Ishikawa (cell line): Measurements from ENCODE around the gene SLC22A15.

Source experiments
- CEBPB ChIP-seq: IDR thresholded peaks from 2 replicates; pipeline ENCODE4 v1.6.1; 2012
- CREB1 ChIP-seq: IDR thresholded peaks from 2 replicates; pipeline ENCODE4 v1.6.1; 2012; ENCODE audit warnings: low read depth
- EGR1 ChIP-seq: IDR thresholded peaks from 2 replicates; pipeline ENCODE4 v1.6.1; 2012
- EP300 ChIP-seq: IDR thresholded peaks from 2 replicates; pipeline ENCODE4 v1.6.1; 2012; ENCODE audit warnings: borderline replicate concordance
- FOXM1 ChIP-seq: IDR thresholded peaks from 2 replicates; pipeline ENCODE4 v1.6.1; 2012; ENCODE audit warnings: low read depth, borderline replicate concordance
- NFIC ChIP-seq: IDR thresholded peaks from 2 replicates; pipeline ENCODE4 v1.6.1; 2012
- RAD21 ChIP-seq: IDR thresholded peaks from 2 replicates; pipeline ENCODE4 v1.6.1; 2012; ENCODE audit warnings: low read depth
- TAF1 ChIP-seq: IDR thresholded peaks from 2 replicates; pipeline ENCODE4 v1.6.1; 2012; ENCODE audit warnings: low read depth, mild to moderate bottlenecking
- TCF12 ChIP-seq: IDR thresholded peaks from 2 replicates; pipeline ENCODE4 v1.6.1; 2012; ENCODE audit warnings: low read depth
- TEAD4 ChIP-seq: IDR thresholded peaks from 2 replicates; pipeline ENCODE4 v1.6.1; 2012
- YY1 ChIP-seq: IDR thresholded peaks from 2 replicates; pipeline ENCODE4 v1.6.1; 2012; ENCODE audit warnings: low read depth
- ZBTB7A ChIP-seq: IDR thresholded peaks from 2 replicates; pipeline ENCODE4 v1.6.1; 2012; ENCODE audit warnings: low read depth
- TF ChIP-seq, protein P1 (sequence below): IDR thresholded peaks from 2 replicates; pipeline ENCODE4 v1.6.1; 2012
- TF ChIP-seq, protein P2 (sequence below): IDR thresholded peaks from 2 replicates; pipeline ENCODE4 v1.6.1; 2012
- TF ChIP-seq, protein P3 (sequence below): IDR thresholded peaks from 2 replicates; pipeline ENCODE4 v1.6.1; 2012; ENCODE audit warnings: low read depth, mild to moderate bottlenecking

The SLC22A15 gene

DNA sequence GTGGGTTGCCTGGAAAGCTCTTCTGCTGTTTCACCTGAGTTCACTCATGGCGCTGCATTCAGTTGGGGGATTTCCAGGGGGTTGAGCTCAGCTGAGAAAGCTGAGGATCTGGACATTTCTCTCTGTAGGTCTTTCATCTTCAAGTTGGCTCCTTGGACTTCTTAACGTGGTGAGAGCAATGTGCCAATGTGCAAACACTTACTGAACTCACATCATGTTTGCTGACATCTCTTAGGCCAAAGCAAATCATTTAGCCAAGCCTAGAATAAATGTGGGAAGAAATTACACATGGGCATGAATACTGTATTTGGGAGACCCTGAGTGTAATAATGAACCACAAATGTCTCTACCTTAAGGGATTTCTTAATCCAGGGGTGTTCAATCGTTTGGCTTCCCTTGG lies 42.7 kb upstream of the SLC22A15 start:
- TF ChIP-seq TAF1 = no peak

DNA sequence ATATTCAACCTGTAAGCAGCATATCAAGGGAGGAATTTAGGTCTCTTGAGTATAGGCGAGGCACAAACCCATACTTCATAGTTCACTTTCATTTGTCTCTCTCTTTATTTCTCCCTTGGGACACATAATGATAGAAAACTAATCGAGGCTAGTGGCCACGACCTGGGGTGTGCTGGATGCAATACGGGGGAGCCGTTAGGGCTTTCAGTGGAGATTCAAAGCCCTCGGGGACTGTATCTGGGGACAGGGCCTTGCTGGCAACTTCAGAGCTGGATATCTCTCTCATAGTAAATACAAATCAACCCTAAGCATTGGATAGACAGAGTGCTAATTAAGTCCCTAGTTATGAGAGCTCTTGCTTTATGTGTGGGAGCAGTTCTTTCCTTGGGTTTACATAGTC lies 36.9 kb upstream of the SLC22A15 start:
- TF ChIP-seq, protein P1, sequence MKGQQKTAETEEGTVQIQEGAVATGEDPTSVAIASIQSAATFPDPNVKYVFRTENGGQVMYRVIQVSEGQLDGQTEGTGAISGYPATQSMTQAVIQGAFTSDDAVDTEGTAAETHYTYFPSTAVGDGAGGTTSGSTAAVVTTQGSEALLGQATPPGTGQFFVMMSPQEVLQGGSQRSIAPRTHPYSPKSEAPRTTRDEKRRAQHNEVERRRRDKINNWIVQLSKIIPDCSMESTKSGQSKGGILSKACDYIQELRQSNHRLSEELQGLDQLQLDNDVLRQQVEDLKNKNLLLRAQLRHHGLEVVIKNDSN = no peak
- TF ChIP-seq ZBTB7A = no peak
- no peak for TF ChIP-seq NFIC
- TF ChIP-seq, protein P2, sequence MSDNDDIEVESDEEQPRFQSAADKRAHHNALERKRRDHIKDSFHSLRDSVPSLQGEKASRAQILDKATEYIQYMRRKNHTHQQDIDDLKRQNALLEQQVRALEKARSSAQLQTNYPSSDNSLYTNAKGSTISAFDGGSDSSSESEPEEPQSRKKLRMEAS = no peak
- no peak for TF ChIP-seq TEAD4
- TF ChIP-seq YY1 = no peak
- TF ChIP-seq CREB1 = no peak
- TF ChIP-seq, protein P3, sequence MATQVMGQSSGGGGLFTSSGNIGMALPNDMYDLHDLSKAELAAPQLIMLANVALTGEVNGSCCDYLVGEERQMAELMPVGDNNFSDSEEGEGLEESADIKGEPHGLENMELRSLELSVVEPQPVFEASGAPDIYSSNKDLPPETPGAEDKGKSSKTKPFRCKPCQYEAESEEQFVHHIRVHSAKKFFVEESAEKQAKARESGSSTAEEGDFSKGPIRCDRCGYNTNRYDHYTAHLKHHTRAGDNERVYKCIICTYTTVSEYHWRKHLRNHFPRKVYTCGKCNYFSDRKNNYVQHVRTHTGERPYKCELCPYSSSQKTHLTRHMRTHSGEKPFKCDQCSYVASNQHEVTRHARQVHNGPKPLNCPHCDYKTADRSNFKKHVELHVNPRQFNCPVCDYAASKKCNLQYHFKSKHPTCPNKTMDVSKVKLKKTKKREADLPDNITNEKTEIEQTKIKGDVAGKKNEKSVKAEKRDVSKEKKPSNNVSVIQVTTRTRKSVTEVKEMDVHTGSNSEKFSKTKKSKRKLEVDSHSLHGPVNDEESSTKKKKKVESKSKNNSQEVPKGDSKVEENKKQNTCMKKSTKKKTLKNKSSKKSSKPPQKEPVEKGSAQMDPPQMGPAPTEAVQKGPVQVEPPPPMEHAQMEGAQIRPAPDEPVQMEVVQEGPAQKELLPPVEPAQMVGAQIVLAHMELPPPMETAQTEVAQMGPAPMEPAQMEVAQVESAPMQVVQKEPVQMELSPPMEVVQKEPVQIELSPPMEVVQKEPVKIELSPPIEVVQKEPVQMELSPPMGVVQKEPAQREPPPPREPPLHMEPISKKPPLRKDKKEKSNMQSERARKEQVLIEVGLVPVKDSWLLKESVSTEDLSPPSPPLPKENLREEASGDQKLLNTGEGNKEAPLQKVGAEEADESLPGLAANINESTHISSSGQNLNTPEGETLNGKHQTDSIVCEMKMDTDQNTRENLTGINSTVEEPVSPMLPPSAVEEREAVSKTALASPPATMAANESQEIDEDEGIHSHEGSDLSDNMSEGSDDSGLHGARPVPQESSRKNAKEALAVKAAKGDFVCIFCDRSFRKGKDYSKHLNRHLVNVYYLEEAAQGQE = no peak
- TF ChIP-seq FOXM1 = no peak
- no peak for TF ChIP-seq RAD21
- no peak for TF ChIP-seq CEBPB
- no peak for TF ChIP-seq EP300

DNA sequence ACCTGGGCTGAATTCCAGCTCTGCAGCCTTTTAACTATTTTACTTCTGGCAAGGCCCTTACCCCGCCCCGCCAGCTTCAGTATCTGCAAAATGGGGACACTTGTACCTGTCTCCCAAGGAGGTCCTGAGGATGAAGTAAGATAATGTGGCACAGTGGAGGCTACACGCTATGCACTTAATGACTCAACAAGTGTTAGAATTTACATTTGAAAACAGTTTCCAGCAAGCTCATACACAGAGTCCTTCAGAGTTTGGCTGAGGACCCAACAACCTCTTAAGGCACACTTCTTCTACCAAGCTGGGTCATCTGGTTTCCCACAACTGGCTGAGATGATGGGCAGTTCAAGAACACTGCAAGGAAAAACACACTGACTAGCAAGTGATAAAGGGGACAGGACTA lies 30.2 kb upstream of the SLC22A15 start:
- TF ChIP-seq YY1 (no peak), CEBPB (no peak), EGR1 (no peak), TEAD4 (no peak), RAD21 (no peak), FOXM1 (no peak), CREB1 (no peak), TCF12 (no peak), TAF1 (no peak), NFIC (no peak), EP300 (no peak), ZBTB7A (no peak)
- TF ChIP-seq, protein P3 = no peak
- TF ChIP-seq, protein P1 = no peak
- TF ChIP-seq, protein P2 = no peak

DNA sequence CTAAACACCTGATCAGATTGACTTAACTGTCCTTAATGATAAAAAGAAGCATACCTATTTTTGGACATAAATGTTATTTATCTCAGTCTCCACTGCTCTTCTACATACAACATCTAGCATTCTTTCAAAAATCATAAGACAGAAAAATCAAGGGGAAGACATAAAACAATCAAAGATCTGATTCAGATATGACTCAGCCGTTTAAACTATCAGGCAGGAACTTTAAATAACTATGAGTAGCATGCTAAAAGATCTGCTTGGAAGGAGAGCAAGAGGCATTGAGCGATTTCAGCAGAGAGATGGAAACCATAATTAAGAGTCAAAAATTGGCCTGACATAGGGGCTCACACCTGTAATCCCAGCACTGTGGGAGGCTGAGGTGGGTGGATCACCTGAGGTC lies 27.2 kb upstream of the SLC22A15 start:
- TF ChIP-seq EGR1 (no peak), EP300 (no peak), NFIC (no peak), TAF1 (no peak), YY1 (no peak), CEBPB (no peak), RAD21 (no peak), TEAD4 (no peak), FOXM1 (no peak), CREB1 (no peak), TCF12 (no peak), ZBTB7A (no peak)
- TF ChIP-seq, protein P1 = no peak
- TF ChIP-seq, protein P3 = no peak
- TF ChIP-seq, protein P2 = no peak
